ENCODE data around the gene KCNA10.

DNA sequence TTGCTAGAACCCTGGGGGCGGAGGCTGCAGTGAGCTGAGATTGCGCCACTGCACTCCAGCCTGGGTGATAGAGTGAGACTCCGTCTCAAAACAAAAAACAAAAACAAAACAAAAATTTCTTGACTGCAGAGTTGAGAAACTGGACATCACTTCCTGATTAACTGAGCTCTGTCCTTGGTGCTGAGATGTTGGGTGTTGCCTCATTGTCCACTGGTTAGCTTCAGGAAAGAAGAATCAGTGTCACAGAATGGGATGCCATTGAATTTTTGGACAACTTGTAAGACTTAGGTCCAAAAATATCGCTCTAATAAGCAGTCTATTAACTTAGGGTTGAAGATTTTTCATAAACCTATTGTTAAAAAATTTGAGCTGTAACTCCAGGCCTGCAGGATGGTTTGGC lies 23.8 kb upstream of the KCNA10 start:
- TF ChIP-seq, protein P1, sequence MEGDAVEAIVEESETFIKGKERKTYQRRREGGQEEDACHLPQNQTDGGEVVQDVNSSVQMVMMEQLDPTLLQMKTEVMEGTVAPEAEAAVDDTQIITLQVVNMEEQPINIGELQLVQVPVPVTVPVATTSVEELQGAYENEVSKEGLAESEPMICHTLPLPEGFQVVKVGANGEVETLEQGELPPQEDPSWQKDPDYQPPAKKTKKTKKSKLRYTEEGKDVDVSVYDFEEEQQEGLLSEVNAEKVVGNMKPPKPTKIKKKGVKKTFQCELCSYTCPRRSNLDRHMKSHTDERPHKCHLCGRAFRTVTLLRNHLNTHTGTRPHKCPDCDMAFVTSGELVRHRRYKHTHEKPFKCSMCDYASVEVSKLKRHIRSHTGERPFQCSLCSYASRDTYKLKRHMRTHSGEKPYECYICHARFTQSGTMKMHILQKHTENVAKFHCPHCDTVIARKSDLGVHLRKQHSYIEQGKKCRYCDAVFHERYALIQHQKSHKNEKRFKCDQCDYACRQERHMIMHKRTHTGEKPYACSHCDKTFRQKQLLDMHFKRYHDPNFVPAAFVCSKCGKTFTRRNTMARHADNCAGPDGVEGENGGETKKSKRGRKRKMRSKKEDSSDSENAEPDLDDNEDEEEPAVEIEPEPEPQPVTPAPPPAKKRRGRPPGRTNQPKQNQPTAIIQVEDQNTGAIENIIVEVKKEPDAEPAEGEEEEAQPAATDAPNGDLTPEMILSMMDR (IDR thresholded peaks at IDR 0.05; ENCODE audit: insufficient read depth, low read depth, low read length) = no peak
- TF ChIP-seq EZH2 (IDR thresholded peaks at IDR 0.05; ENCODE audit: insufficient read depth, low read length) = no peak

Data from astrocyte (in vitro differentiated cells and primary cell).